NCI-H1694 (cell line): ENCODE results near the gene GLRX.
A peak's percentile ranks its signal among the peaks of the same experiment; 100 is the strongest.

Experiments used
- DNase-seq: peaks from one replicate; lab custom pipeline; 2025; lab: John Stamatoyannopoulos, UW

GLRX gene

GRCh38 chr5:95808686-95809413 lies 13.7 kb downstream of the GLRX start:
- DNase-seq, result no peak

DNA sequence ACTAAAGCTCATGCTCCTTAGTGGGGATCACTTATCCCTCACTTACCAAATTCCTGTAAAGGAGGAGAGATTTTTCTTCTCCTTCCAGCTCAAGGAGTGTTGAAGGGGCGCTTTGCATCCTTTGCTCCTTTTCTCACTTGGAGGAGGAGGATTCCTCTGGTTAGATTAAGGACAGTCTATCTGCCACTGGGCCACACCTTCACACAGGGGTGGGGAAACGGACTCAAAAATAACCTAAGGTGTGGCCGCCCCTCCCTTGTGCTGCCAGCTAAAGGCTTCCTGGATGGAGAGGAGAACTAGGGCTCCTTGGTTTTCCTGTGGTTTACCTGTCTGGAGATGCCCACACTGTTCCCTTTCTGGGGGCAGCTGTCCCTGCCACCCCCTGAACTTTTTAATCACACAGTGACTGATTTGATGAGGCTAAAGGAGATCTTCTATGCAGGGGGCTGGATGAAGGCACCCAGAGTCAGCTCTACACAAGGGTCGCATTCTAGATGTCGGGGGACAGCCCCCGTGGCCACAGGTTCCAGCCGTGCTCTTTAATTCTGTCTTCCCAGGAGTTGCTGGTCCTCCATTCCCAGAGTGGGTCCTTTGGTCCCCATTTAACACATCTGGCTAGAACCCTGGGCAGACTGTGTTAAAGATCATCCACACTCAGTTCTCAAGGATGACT lies 14.4 kb downstream of the GLRX start:
- no peak for DNase-seq

GRCh38 chr5:95806687-95807086 lies 15.8 kb downstream of the GLRX start:
- DNase-seq, result no peak

GRCh38 chr5:95804736-95805539 lies 17.6 kb downstream of the GLRX start:
- no peak for DNase-seq

GRCh38 chr5:95803271-95804148 lies 19.0 kb downstream of the GLRX start:
- DNase-seq, result no peak

- no peak for DNase-seq
These were observed 20.6 kb downstream of the GLRX start for GRCh38 chr5:95801961-95802360.

DNA sequence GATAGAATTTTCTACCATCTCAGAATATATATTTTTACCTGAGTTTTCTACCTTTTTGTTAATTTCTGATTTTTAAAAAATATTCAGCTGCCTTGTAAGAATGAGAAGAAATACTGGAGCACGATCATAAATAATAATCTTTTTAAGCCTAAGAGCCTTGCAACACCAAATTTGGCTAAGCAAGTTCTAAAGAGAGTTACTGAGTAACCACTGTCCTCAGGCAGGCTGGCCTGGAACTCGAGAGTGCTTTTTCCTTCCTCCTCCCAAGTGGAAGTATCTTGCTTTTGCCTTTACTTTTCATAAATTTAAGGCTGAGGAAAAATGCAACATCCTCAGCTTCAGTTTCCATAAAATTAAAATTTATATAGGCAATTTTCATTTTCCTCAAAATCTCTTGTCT lies 21.0 kb downstream of the GLRX start:
- DNase-seq, result no peak

DNA sequence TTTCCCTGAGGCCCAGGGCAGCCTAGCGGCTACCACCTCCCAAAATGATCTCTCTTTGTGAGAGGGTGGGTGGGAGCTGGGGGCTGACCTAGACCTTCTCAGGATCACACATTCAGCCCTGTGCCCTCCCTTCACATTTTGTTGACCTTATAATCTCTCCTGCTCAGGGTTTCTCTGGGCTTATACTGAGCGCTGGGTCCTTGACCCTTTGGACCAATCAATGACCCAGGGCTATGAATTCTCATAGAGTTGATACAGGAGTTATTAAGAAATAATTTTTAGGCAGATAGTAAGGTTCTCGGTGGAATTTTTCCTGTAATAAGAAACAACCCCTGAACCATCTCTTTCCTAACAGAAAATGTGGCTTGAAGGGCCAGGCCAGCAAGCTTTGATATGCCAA lies 22.0 kb downstream of the GLRX start:
- no peak for DNase-seq

- DNase-seq, result no peak
These were observed 23.2 kb downstream of the GLRX start for GRCh38 chr5:95799191-95799835.

- no peak for DNase-seq
These were observed 24.0 kb downstream of the GLRX start for GRCh38 chr5:95798545-95798944.

GRCh38 chr5:95798048-95798447 lies 24.5 kb downstream of the GLRX start:
- no peak for DNase-seq

GRCh38 chr5:95797301-95797700 lies 25.2 kb downstream of the GLRX start:
- no peak for DNase-seq

- DNase-seq, result no peak
These were observed 28.4 kb downstream of the GLRX start for GRCh38 chr5:95794070-95794516.

DNA sequence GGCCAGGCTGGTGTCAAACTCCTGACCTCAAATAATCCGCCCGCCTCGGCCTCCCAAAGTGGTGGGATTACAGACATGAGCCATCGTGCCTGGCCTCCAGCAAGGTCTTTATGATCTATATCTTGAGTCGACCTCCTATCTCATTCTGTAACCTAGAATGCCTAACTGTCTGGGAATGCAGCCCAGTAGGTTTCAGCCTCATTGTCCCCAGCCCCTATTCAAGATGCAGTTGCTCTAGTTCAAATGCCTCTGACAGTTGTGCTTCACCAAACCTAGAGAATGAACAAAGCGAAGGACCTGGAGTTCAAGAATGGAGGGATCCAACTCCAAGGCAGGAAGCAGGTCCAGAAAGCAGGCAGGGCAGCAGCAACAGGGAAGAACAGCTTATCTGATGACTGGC lies 30.8 kb downstream of the GLRX start:
- DNase-seq, result no peak

DNA sequence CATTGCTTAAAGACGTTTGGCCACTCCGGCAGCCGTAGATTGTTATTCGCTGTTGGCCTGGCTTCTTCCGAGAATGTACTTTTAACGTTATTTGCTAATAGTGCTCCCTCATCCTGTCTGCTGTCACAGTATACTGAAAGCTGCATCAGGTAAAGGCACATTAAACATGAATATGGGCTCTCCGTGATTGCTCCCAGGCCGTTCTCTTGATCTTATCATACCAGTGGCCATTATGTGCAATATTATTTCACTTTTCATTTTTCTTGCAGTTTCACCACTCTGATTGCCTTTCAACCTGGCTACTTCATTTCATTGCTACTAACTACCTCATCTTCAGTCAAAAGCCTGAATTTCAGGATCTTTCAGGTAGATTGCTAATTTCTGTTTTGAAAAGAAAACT lies 34.0 kb downstream of the GLRX start:
- DNase-seq, result no peak

GRCh38 chr5:95786821-95787418 lies 35.6 kb downstream of the GLRX start:
- no peak for DNase-seq

GRCh38 chr5:95784514-95785302 lies 37.8 kb downstream of the GLRX start:
- DNase-seq, result no peak

GRCh38 chr5:95783661-95784060 lies 38.9 kb downstream of the GLRX start:
- no peak for DNase-seq

GRCh38 chr5:95782181-95782580 lies 40.3 kb downstream of the GLRX start:
- no peak for DNase-seq

- peak; percentile 25 for DNase-seq
These were observed 41.4 kb downstream of the GLRX start for GRCh38 chr5:95781101-95781583.
